Heart left ventricle (tissue), 13 donors: ENCODE results near the gene ADAMTS7.

Experiments used
- POLR2A ChIP-seq, 2 donors: fragments of 450-650 bp; IDR thresholded peaks; one replicate each; pipeline ENCODE4 v1.6.1; 2017; ENCODE audit warnings: antibody characterized with exemption in 2 of 2, mild to moderate bottlenecking in 2 of 2, moderate library complexity in 2 of 2
- TF ChIP-seq, protein P1 (sequence below), 12 donors: fragments of 200-600 bp; sonication (generic) in 4 of 12; IDR thresholded peaks; one replicate each; pipeline versions ENCODE4 v1.5.0 to v1.8.0; 2018 to 2022; ENCODE audit warnings: antibody characterized with exemption in 12 of 12, mild to moderate bottlenecking in 5 of 12
- donor health status: ischemic (EF 13 %, LVEDD 7.1; RV severe dilation, severe dysfunction).
- donor health status: DM: no; HTN: yes; CAD: no.
- donor health status: DM: no; HTN: no; CAD: no.
- donor health status: ischemic (EF 25% LVEDD 6.9; RV normal size, moderate dysfunction).
- donor health status: ischemic (EF 25% LVEDD 5.7; RV mildly dilated, moderate dysfunction).
- donor health status: ischemic (EF 35%, LVEDD 5.7; RV mildly dilated, moderate dysfunction).
- donor health status: nonischemic (EF 11% LVEDD 7.7; RV severe dilation, severe dysfunction).
- donor health status: DM: yes; HTN: yes; CAD: no.
- donor health status: PGD.
- donor health status: ischemic (EF 29% LVEDD 5.4; RV normal size, mild dysfunction).
- donor health status: nonischemic (EF 23%, LVEDD 6.1; RV moderate dilation, normal function).

- TF ChIP-seq POLR2A (IDR thresholded peaks at IDR 0.05) = no peak
- TF ChIP-seq, protein P1, sequence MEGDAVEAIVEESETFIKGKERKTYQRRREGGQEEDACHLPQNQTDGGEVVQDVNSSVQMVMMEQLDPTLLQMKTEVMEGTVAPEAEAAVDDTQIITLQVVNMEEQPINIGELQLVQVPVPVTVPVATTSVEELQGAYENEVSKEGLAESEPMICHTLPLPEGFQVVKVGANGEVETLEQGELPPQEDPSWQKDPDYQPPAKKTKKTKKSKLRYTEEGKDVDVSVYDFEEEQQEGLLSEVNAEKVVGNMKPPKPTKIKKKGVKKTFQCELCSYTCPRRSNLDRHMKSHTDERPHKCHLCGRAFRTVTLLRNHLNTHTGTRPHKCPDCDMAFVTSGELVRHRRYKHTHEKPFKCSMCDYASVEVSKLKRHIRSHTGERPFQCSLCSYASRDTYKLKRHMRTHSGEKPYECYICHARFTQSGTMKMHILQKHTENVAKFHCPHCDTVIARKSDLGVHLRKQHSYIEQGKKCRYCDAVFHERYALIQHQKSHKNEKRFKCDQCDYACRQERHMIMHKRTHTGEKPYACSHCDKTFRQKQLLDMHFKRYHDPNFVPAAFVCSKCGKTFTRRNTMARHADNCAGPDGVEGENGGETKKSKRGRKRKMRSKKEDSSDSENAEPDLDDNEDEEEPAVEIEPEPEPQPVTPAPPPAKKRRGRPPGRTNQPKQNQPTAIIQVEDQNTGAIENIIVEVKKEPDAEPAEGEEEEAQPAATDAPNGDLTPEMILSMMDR (IDR thresholded peaks at IDR 0.05) = peak in 2 of 12 donors; percentile 9 to 24
Measured at GRCh38 chr15:78810362-78811123, 721 bp downstream of the ADAMTS7 start.
